ENCODE measurements around the gene SYNGR3.

SYNGR3 gene

GRCh38 chr16:1997494-1998359 is 8.0 kb downstream of the SYNGR3 start:
- no peak for DNase-seq

- no peak for DNase-seq
These were observed 8.6 kb downstream of the SYNGR3 start for GRCh38 chr16:1998360-1998835.

GRCh38 chr16:1998852-1999801 is 9.4 kb downstream of the SYNGR3 start:
- DNase-seq, result no peak

GRCh38 chr16:1999866-2000514 is 10.2 kb downstream of the SYNGR3 start:
- DNase-seq, result no peak

- no peak for DNase-seq
These were observed 11.3 kb downstream of the SYNGR3 start for GRCh38 chr16:2001035-2001434.

- no peak for DNase-seq
These were observed 11.9 kb downstream of the SYNGR3 start for GRCh38 chr16:2001456-2002355.

- DNase-seq, result no peak
These were observed 12.8 kb downstream of the SYNGR3 start for GRCh38 chr16:2002406-2003230.

- no peak for DNase-seq
These were observed 13.6 kb downstream of the SYNGR3 start for GRCh38 chr16:2003231-2003826.

GRCh38 chr16:2003827-2004641 is 14.3 kb downstream of the SYNGR3 start:
- DNase-seq, result peak; percentile 96

GRCh38 chr16:2004795-2005517 is 15.2 kb downstream of the SYNGR3 start:
- peak; percentile 55 for DNase-seq

GRCh38 chr16:2005646-2006045 is 15.9 kb downstream of the SYNGR3 start:
- no peak for DNase-seq

- DNase-seq, result no peak
These were observed 16.5 kb downstream of the SYNGR3 start for GRCh38 chr16:2006317-2006716.

- DNase-seq, result no peak
These were observed 17.5 kb downstream of the SYNGR3 start for GRCh38 chr16:2007081-2007836.

GRCh38 chr16:2008009-2008526 is 18.3 kb downstream of the SYNGR3 start:
- no peak for DNase-seq

GRCh38 chr16:2008631-2009163 is 18.9 kb downstream of the SYNGR3 start:
- no peak for DNase-seq

GRCh38 chr16:2009164-2009711 is 19.5 kb downstream of the SYNGR3 start:
- DNase-seq, result no peak

- peak; percentile 77 for DNase-seq
These were observed 20.2 kb downstream of the SYNGR3 start, which contains the start of gene ZNF598 for GRCh38 chr16:2009791-2010510. Gene ZNF598, minus strand, starts transcription at chr16:2009821.
